ENCODE measurements around the gene HBM. TPM values are rescaled to one million over a fixed set of nuclear protein-coding genes. Genes with fewer than 3 reads are reported as not detected.

The HBM gene
- total and polyA plus RNA-seq, 10 of the 15 experiments (the other 5 are each of a cell fraction or from before 2014, with no cell fraction given), result 0.23 TPM; not detected in 9

- Histone ChIP-seq H4K20me1 (ENCODE audit: control insufficient read depth, insufficient read depth) (no peaks in the 10 kb centered on the region), H3K36me3 (ENCODE audit: control insufficient read depth in 2 of 2, insufficient read depth in 2 of 2, low read length in 1 of 2) (peaks cover 16 to 17% of the 10 kb centered on the region in 2 experiments), H3K27me3 (replicated peaks in 1 of 2; ENCODE audit: control insufficient read depth in 2 of 2, insufficient read depth in 2 of 2, low read length in 1 of 2) (no peaks in the 10 kb centered on the region), H3K4me3 (no peak overlapping the region), H3K27ac (ENCODE audit: control insufficient read depth, insufficient read depth) (no peak overlapping the region), H3K4me2 (ENCODE audit: control insufficient read depth, insufficient read depth) (no peak overlapping the region), H3K9ac (ENCODE audit: control insufficient read depth, insufficient read depth, low read length) (no peak overlapping the region), H3K9me3 (replicated peaks; ENCODE audit: control insufficient read depth, insufficient read depth, low read length) (no peaks in the 10 kb centered on the region), H3K4me1 (ENCODE audit: control insufficient read depth, insufficient read depth, low read length) (no peaks in the 10 kb centered on the region), H3K79me2 (ENCODE audit: control insufficient read depth, insufficient read depth, low read length) (no peaks in the 10 kb centered on the region), H2AFZ (ENCODE audit: control insufficient read depth, low read depth, low read length) (no peak overlapping the region)
- BruUV-seq (replicated peaks), result no TSS peak
- RAD21 ChIA-PET (ENCODE audit: unreplicated experiment), result interaction anchor here (0.6 kb wide), 1 partner anchor 90 kb away, joined by 3 read pairs; no protein-coding TSS in a partner anchor
- intact Hi-C loops (cut with micrococcal nuclease; ENCODE audit: unreplicated experiment) (no loop called here), in situ Hi-C loops (cut with MboI) (no loop called here)
- SMC1A ChIA-PET (ENCODE audit: uncharacterized antibody, unreplicated experiment), result no interaction called here
- FAIRE-seq (no peak), ATAC-seq (no peak), DNase-seq (ENCODE audit: low read depth, low spot score) (no peak)
- TF ChIP-seq SREBF2 (IDR thresholded peaks at IDR 0.05; ENCODE audit: low read length), result no peak
- no peak for TF ChIP-seq JUND (IDR thresholded peaks at IDR 0.05; ENCODE audit: low read depth, low read length)
- no peak for TF ChIP-seq USF1 (IDR thresholded peaks at IDR 0.05; ENCODE audit: borderline replicate concordance, extremely low read length, insufficient read depth, low read depth, low read length)
- TF ChIP-seq KAT2A (conservative IDR thresholded peaks at IDR 0.05; ENCODE audit: control insufficient read depth, low read depth, low read length), result no peak
- no peak for TF ChIP-seq EGR1 (IDR thresholded peaks at IDR 0.05; ENCODE audit: borderline replicate concordance in 1 of 2, low read depth in 2 of 2, low read length in 2 of 2)
- TF ChIP-seq CBX3 (IDR thresholded peaks at IDR 0.05; ENCODE audit: borderline replicate concordance, low read depth), result no peak
- TF ChIP-seq CHD4 (IDR thresholded peaks at IDR 0.05), result no peak
- TF ChIP-seq RBBP5 (conservative IDR thresholded peaks at IDR 0.05), result no peak
- TF ChIP-seq SP1 (IDR thresholded peaks at IDR 0.05; ENCODE audit: low read depth, low read length), result no peak
- TF ChIP-seq GATAD2B (conservative IDR thresholded peaks at IDR 0.05; ENCODE audit: low read depth), result no peak
- TF ChIP-seq YY1 (IDR thresholded peaks at IDR 0.05; ENCODE audit: low read depth, low read length), result no peak
- TF ChIP-seq BRCA1 (IDR thresholded peaks at IDR 0.05; ENCODE audit: low read depth, low read length), result no peak
- no peak for TF ChIP-seq FOXK2 (IDR thresholded peaks at IDR 0.05)
- no peak for TF ChIP-seq NRF1 (conservative IDR thresholded peaks at IDR 0.05; ENCODE audit: low read depth, low read length)
- no peak for TF ChIP-seq SREBF1 (IDR thresholded peaks at IDR 0.05; ENCODE audit: low read length)
- TF ChIP-seq REST (IDR thresholded peaks at IDR 0.05; ENCODE audit: low read depth, low read length), result no peak
- TF ChIP-seq MEF2A (IDR thresholded peaks at IDR 0.05; ENCODE audit: insufficient read depth, low read depth, low read length), result no peak
- no peak for TF ChIP-seq PML (IDR thresholded peaks at IDR 0.05; ENCODE audit: low read length)
- no peak for TF ChIP-seq STAT1 (conservative IDR thresholded peaks at IDR 0.05)
- WGBS (ENCODE audit: insufficient coverage, insufficient replicate concordance, low lambda C conversion rate, missing lambda C conversion rate), result over 99% methylated on average over 8 of the region's 8 CpGs
- POLR2A ChIA-PET, result interaction anchor here (1.1 kb wide), 1 partner anchor 9 kb away, joined by 3 read pairs; no protein-coding TSS in a partner anchor
- CTCF ChIA-PET, result interaction anchor here (0.6 kb wide), 1 partner anchor 175 kb away, joined by 4 read pairs; no protein-coding TSS in a partner anchor
Observed at GRCh38 chr16:187330-187729, 21.6 kb downstream of the HBM start.

Data from GM12878 (cell line).